ENCODE measurements around the gene RBM48. TPM values are rescaled to one million over a fixed set of nuclear protein-coding genes. Genes with fewer than 3 reads are reported as not detected.

The RBM48 gene
- total RNA-seq, 1 experiment from 2014 or later = 14.6 TPM

- no peak overlapping the region for H3K4me3 ChIP-seq (replicated peaks in 1 of 2; ENCODE audit: low read depth in 1 of 2, low read length in 2 of 2)
- no peak overlapping the region for H2AFZ ChIP-seq (ENCODE audit: low read depth, low read length, poor library complexity, severe bottlenecking)
- POLR2A ChIA-PET = no interaction called here
- peaks cover 24% of the 10 kb centered on the region for H3K79me2 ChIP-seq (ENCODE audit: insufficient read depth, low read length)
- no TSS peak for BruUV-seq (replicated peaks)
- DNase-seq (ENCODE audit: low read depth, low spot score) = no peak
- no peaks in the 10 kb centered on the region for H4K20me1 ChIP-seq (ENCODE audit: insufficient read depth)
- intact Hi-C loops (cut with micrococcal nuclease) = no loop called here
- no peak overlapping the region for H3K9ac ChIP-seq (ENCODE audit: low read length)
- no peaks in the 10 kb centered on the region for H3K9me2 ChIP-seq (ENCODE audit: insufficient read depth)
- H3K4me2 ChIP-seq (ENCODE audit: low read length) = no peak overlapping the region
- no peak for ATAC-seq
- H3K27me3 ChIP-seq (ENCODE audit: insufficient read depth, low read length) = no peaks in the 10 kb centered on the region
- RAD21 ChIA-PET (ENCODE audit: low non-redundant PET in 1 of 2, low total read pairs in 2 of 2, uncharacterized antibody in 2 of 2, unreplicated experiment in 2 of 2) = interaction anchor here in 1 of 2 experiments (0.7 kb wide), 1 partner anchor 283 kb away, joined by 3 read pairs; no protein-coding TSS in a partner anchor
- H3K4me1 ChIP-seq (ENCODE audit: control insufficient read depth in 1 of 2, insufficient read depth in 2 of 2, low read length in 2 of 2) = peaks cover 0 to 5% of the 10 kb centered on the region in 2 experiments; a peak in 2 of 4 replicates
- H3K9me3 ChIP-seq (ENCODE audit: control insufficient read depth in 1 of 2, insufficient read depth in 1 of 2, low read depth in 1 of 2, low read length in 2 of 2) = no peaks in the 10 kb centered on the region
- TF ChIP-seq REST (IDR thresholded peaks at IDR 0.05; ENCODE audit: low read depth) (no peak), TCF7L2 (IDR thresholded peaks at IDR 0.05; ENCODE audit: borderline replicate concordance, extremely low read depth, insufficient read depth, insufficient read length) (no peak), SIN3A (IDR thresholded peaks at IDR 0.05; ENCODE audit: low read depth) (no peak), YY1 (IDR thresholded peaks at IDR 0.05; ENCODE audit: extremely low read depth, insufficient replicate concordance, low read depth, low read length) (no peak), CBX3 (IDR thresholded peaks at IDR 0.05; ENCODE audit: low read depth) (no peak), ZBTB33 (IDR thresholded peaks at IDR 0.05; ENCODE audit: extremely low read depth, insufficient replicate concordance, low read length) (no peak), ELF1 (IDR thresholded peaks at IDR 0.05; ENCODE audit: borderline replicate concordance, low read depth) (no peak), RAD21 (IDR thresholded peaks at IDR 0.05; ENCODE audit: low read depth) (no peak), EZH2 (IDR thresholded peaks at IDR 0.05) (no peak), SP1 (IDR thresholded peaks at IDR 0.05; ENCODE audit: low read depth) (no peak), EZH2phosphoT487 (IDR thresholded peaks at IDR 0.05; ENCODE audit: borderline replicate concordance) (no peak), ZFX (IDR thresholded peaks at IDR 0.05) (no peak), ATF3 (IDR thresholded peaks at IDR 0.05) (no peak), JUND (IDR thresholded peaks at IDR 0.05) (no peak)
- H3K36me3 ChIP-seq (ENCODE audit: control insufficient read depth in 1 of 2, insufficient read depth in 2 of 2, low read length in 2 of 2) = peaks cover 0 to under 1% of the 10 kb centered on the region in 2 experiments; a peak in 1 of 4 replicates
- CTCF ChIA-PET = no interaction called here
- H3K27ac ChIP-seq (ENCODE audit: low read depth, low read length) = no peak overlapping the region
Measured at GRCh38 chr7:92523110-92523509, 5.5 kb upstream of the RBM48 start.

Data from HCT116 (cell line).